Lung (tissue), 12 donors: ENCODE results near the gene QKI. TPM values are rescaled to one million over a fixed set of nuclear protein-coding genes. Genes with fewer than 3 reads are reported as not detected.

Experiments
- ATAC-seq: fragments of 200-7000 bp; cut with Tn5 transposase; one replicate; pipeline ENCODE4 v1.9.1; 2020; ENCODE audit warnings: moderate number of reproducible peaks; ENCODE audit not compliant: insufficient read depth, low FRiP score
- DNase-seq, 3 donors: peaks; one replicate each; pipeline ENCODE4 v3.0.0-alpha.2; 2013 to 2017
- H3K27ac ChIP-seq, 2 donors: one replicate each; pipeline ENCODE4 v1.5.1; 2013; ENCODE audit warnings: mild to moderate bottlenecking in 2 of 2, moderate library complexity in 2 of 2, control low read depth in 1 of 2, inconsistent platforms in 1 of 2, low read depth in 1 of 2, low read length in 1 of 2
- H3K27me3 ChIP-seq, 3 donors: one replicate each; pipeline ENCODE4 v1.5.1; 2013; ENCODE audit warnings: low read length in 2 of 3; ENCODE audit not compliant: control insufficient read depth in 3 of 3, insufficient read depth in 3 of 3
- H3K36me3 ChIP-seq, 4 donors: one replicate each; pipeline ENCODE4 v1.5.1; 2013; ENCODE audit warnings: low read length in 4 of 4, mild to moderate bottlenecking in 1 of 4, moderate library complexity in 1 of 4; ENCODE audit not compliant: control insufficient read depth in 4 of 4, insufficient read depth in 4 of 4
- H3K4me1 ChIP-seq, 5 donors: one replicate each; pipeline ENCODE4 v1.5.1; 2013; ENCODE audit warnings: low read length in 5 of 5, mild to moderate bottlenecking in 2 of 5, moderate library complexity in 1 of 5; ENCODE audit not compliant: control insufficient read depth in 5 of 5, insufficient read depth in 5 of 5
- H3K4me3 ChIP-seq: one replicate; pipeline ENCODE4 v1.5.1; 2013; ENCODE audit warnings: mild to moderate bottlenecking, control low read depth, moderate library complexity
- H3K9ac ChIP-seq, 2 donors: one replicate each; pipeline ENCODE4 v1.5.1; 2013; ENCODE audit warnings: low read length in 2 of 2, control low read depth in 1 of 2; ENCODE audit not compliant: insufficient read depth in 1 of 2
- H3K9me3 ChIP-seq, 4 donors: one replicate each; pipeline ENCODE4 v1.5.1; 2013; ENCODE audit warnings: low read length in 3 of 4, mild to moderate bottlenecking in 1 of 4, moderate library complexity in 1 of 4; ENCODE audit not compliant: control insufficient read depth in 4 of 4, insufficient read depth in 3 of 4
- WGBS, 2 donors: extraction: QIAGEN DNeasy Blood & Tissue Kit; methylation state at CpG; one replicate each; pipeline ENCODE4 v1.1.7; 2013; 5-methylcytosine and 5-hydroxymethylcytosine counted together
- polyA plus RNA-seq, 2 donors: library from polyadenylated mRNA; stranded (reverse); fragments of 200-250 nt; gene quantifications; one replicate each; pipeline ENCODE4 v1.2.1, GENCODE V29; 2013
- total RNA-seq, 2 donors: library from RNA; depleted of rRNA in 1 of 2; stranded (reverse); fragments of >200 nt in 1 of 2; gene quantifications; one replicate each; pipeline ENCODE4 v1.2.1, GENCODE V29; 2014 to 2021
- TF ChIP-seq, protein P1 (sequence below): IDR thresholded peaks from 2 replicates; pipeline ENCODE4 v1.5.1; 2012; ENCODE audit warnings: mild to moderate bottlenecking; ENCODE audit errors: control extremely low read depth, extremely low read depth
- donor health status: control.
- donor health status: control.
- donor health status: Bipolar disorder and iron deficiency.
- donor health status: healthy.
- donor health status: DM: yes; HTN: yes; CAD: no.

Gene QKI
- total and polyA plus RNA-seq, 4 donors = 20.6 to 228 (median 114) TPM

DNA sequence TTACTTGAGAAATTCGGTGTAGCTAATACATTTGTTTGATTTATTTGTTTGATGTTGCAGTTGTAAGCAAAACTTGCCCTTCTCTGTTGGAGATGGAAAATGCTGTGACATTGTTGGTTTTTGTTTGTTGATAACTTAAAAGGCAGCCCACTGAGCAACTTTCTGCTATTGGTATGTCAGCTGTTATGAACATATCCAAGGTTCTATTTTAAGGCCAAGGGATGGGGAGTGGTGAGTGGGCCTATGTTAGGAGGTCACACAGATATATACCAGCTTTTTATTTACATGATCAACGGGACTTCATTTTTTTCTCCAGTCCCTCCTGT, 5.7 kb downstream of the QKI start:
- H3K9me3 ChIP-seq = no peaks in the 10 kb centered on the region
- H3K27me3 ChIP-seq = no peaks in the 10 kb centered on the region
- WGBS, 2 donors = 30 to 61% methylated on average over 2 of the region's 2 CpGs
- H3K27ac ChIP-seq = peak overlapping the region in 1 of 2 donors; percentile 80
- no peak overlapping the region for H3K4me3 ChIP-seq
- H3K9ac ChIP-seq = peak overlapping the region in 1 of 2 donors; percentile 14
- TF ChIP-seq, protein P1, sequence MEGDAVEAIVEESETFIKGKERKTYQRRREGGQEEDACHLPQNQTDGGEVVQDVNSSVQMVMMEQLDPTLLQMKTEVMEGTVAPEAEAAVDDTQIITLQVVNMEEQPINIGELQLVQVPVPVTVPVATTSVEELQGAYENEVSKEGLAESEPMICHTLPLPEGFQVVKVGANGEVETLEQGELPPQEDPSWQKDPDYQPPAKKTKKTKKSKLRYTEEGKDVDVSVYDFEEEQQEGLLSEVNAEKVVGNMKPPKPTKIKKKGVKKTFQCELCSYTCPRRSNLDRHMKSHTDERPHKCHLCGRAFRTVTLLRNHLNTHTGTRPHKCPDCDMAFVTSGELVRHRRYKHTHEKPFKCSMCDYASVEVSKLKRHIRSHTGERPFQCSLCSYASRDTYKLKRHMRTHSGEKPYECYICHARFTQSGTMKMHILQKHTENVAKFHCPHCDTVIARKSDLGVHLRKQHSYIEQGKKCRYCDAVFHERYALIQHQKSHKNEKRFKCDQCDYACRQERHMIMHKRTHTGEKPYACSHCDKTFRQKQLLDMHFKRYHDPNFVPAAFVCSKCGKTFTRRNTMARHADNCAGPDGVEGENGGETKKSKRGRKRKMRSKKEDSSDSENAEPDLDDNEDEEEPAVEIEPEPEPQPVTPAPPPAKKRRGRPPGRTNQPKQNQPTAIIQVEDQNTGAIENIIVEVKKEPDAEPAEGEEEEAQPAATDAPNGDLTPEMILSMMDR = no peak
- H3K36me3 ChIP-seq = peaks cover 0 to 4% (median 2%) of the 10 kb centered on the region in 4 donors
- H3K4me1 ChIP-seq = peaks cover 7 to 44% (median 12%) of the 10 kb centered on the region in 5 donors
- peak in 2 of 3 donors; percentile 50 to 55 for DNase-seq
- ATAC-seq = no peak

DNA sequence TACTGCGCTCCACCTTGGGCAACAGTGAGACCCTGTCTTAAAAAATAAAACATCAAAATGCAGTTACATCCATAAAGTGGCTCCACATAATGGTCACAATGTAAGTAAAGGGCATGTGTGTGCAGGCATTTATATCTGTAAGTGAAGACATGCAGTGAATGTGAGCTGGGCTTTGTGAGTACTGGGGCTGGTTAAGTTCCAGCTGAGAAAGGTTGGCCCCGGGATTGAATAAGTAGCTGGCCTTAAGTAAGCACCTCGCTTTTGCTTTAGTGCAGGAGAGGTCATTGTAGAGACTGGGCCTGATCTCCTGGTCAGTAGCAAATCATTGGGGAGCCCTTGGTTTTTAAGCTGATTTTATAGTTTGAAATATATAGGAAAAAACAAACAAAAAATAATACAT, 8.0 kb downstream of the QKI start:
- Histone ChIP-seq H3K9ac (no peak overlapping the region), H3K4me3 (no peak overlapping the region), H3K4me1 (peaks cover 7 to 42% (median 15%) of the 10 kb centered on the region in 5 donors), H3K9me3 (no peaks in the 10 kb centered on the region), H3K36me3 (peaks cover 0 to 4% (median 0%) of the 10 kb centered on the region in 4 donors), H3K27ac (peak overlapping the region; percentile 47 to 53), H3K27me3 (no peaks in the 10 kb centered on the region)
- WGBS, 2 donors = 71 to 78% methylated on average over 3 of the region's 3 CpGs
- ATAC-seq (no peak), DNase-seq (no peak)
- TF ChIP-seq, protein P1 = no peak

DNA sequence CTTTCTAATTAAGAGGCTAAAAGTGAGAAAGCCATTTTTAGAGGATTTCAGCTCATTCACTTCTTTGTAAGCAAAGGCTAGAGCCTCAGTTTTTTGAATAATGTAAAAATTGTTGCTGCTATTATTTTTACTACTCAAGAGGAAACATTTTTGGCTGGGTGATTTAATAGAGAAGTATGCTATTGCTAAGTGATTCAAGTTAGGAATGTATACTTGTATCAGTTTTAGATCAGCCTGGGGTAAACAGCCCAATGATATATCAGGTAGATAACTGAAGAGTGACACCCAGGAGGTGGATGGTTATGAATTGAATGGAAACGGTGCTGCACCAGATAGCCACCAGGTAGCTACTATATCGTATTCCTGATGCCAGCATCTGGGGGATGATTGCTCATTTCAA, 9.2 kb downstream of the QKI start:
- peak overlapping the region in 1 of 2 donors; percentile 47 for H3K27ac ChIP-seq
- WGBS, 2 donors = 63 to 79% methylated on average over 2 of the region's 2 CpGs
- TF ChIP-seq, protein P1 = no peak

More for the DNA sequence above, 9.2 kb downstream of the QKI start:
- H3K36me3 ChIP-seq = peaks cover 0 to 4% (median 0%) of the 10 kb centered on the region in 4 donors
- no peaks in the 10 kb centered on the region for H3K27me3 ChIP-seq
- H3K9ac ChIP-seq = no peak overlapping the region
- no peak overlapping the region for H3K4me3 ChIP-seq
- H3K4me1 ChIP-seq = peaks cover 7 to 41% (median 17%) of the 10 kb centered on the region in 5 donors
- no peak for ATAC-seq
- no peaks in the 10 kb centered on the region for H3K9me3 ChIP-seq
- no peak for DNase-seq
